ENCODE data around the gene TIAM1.

The TIAM1 gene

GRCh38 chr21:31329456-31330143 is 14.5 kb downstream of the TIAM1 start:
- no peak for DNase-seq (ENCODE audit: low read depth)

DNA sequence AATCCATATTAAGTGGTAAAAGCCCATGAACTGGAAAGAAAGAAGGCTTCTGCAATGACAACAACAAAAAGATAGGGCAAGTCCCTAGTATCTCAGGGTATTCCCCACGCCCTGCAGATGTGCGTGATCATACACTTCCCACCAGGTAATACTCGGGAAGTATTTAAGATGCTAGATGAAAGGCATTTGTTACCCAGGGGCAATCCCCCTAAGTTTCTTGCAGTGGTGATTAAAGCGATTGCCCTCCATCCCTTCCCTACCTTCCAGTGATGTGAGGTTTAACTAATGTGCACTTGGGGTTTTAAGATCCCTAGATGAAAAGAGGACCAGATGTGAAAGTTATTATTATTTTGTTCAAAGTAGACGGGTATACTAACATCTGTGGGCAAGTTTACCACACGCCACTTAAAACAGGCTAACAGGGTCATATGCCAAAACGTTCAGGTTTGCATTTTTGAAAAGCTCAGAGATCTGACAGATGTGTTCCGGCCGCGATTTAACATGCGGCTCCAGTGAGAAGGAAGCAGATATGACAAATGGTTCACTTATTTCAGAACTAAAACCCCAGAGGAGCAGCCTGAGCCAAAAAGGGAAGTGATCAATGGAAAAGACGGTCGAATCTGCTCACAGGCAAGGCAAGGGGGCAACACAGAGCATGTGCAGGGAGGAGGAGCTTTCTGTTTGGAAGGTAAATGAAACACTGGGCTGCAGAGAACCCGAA is 17.4 kb downstream of the TIAM1 start:
- DNase-seq (ENCODE audit: low read depth), result no peak

- no peak for DNase-seq (ENCODE audit: low read depth)
These were observed 25.1 kb downstream of the TIAM1 start for GRCh38 chr21:31318971-31319370.

GRCh38 chr21:31317688-31318087 is 26.4 kb downstream of the TIAM1 start:
- no peak for DNase-seq (ENCODE audit: low read depth)

DNA sequence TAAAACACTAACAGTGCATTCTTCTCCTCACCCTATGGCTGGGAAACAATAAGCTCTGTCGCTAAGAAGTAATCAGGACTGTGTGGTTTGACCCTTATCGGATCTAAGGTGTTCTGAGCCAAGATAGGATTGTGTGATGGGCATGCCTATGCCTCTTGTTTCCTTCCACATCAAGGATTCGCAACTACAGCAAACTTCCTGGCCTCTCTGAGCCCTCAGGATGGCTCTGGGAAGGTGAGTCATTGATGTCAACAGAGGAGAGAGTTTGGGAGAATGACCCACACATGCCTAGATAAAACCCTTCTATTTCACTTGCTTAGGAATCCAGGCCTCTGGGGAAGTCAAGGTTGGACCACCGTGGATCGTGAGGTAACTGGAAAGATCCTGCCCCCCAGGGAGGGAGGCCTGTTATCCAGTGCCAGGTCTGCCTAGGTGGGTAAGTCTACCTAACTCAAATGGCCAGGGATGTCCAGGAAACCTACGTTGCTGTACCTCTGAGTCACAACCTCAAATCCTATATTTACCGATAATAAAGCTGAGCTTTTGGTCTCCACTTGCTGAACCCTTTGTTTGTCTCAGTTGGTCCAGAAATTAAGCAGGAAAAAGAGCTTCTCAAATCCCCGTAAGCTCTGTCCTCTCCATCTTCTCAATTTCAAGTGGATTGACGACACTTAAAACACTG is 27.4 kb downstream of the TIAM1 start:
- no peak for DNase-seq (ENCODE audit: low read depth)

- DNase-seq (ENCODE audit: low read depth), result no peak
These were observed 28.0 kb downstream of the TIAM1 start for GRCh38 chr21:31316072-31316471.

DNA sequence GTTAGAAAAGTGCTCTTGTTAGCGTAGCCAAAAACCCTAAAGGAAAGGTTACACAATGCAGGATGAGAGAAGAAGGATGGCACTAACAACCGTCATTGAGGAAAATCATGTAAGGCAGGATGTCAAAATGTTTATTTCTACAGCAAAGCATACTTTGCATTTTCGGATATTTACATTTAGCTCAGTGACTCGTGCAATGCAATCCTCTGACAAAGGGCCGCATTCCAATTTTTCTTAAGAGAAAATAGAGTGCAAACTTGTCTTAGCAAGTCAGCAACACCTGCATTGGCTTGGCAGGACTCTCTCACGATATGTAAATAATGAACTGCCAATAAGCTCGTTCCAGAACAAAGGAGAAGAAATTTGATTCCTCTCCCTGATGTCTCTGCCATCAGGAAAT is 33.3 kb downstream of the TIAM1 start:
- peak; percentile 4 for DNase-seq (ENCODE audit: low read depth)

DNA sequence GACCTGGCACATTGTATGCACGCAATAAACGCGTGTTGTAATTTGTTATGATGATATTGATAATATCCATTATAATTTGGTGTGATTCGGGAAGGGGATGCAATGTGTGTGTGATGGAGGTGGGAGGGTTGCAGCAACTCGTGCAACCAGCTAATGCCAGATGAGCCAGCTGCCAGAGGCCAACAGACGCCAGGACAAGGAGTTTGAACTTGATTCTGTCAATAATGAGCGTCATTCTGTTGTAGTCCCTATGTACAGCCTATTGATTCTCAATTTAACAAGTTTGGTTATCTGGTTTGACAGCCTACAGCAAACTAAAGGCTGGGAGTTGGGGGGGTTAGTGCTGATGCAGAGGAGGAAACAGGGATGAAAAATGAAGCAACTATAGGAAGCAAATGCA is 35.5 kb downstream of the TIAM1 start:
- no peak for DNase-seq (ENCODE audit: low read depth)

DNA sequence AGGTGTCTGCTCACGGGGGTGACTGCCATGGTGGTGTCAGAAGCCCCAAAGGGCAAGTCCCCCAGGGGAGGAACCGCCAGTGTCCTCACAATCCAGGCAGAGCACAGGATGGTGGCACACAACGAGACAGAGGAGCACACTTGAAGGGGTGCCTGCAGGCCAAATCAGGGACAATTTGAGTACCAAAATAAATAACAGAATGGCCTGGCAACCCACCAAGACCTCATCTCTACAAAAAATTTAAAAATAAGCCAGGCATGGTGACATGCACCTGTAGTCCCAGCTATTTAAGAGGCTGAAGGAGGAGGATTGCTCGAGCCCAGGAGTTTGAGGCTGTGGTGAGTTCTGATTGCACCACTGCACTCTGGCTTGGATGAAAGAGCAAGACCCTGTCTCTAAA is 38.2 kb downstream of the TIAM1 start:
- no peak for DNase-seq (ENCODE audit: low read depth)

GRCh38 chr21:31299291-31300147 is 44.5 kb downstream of the TIAM1 start:
- no peak for DNase-seq (ENCODE audit: low read depth)

DNA sequence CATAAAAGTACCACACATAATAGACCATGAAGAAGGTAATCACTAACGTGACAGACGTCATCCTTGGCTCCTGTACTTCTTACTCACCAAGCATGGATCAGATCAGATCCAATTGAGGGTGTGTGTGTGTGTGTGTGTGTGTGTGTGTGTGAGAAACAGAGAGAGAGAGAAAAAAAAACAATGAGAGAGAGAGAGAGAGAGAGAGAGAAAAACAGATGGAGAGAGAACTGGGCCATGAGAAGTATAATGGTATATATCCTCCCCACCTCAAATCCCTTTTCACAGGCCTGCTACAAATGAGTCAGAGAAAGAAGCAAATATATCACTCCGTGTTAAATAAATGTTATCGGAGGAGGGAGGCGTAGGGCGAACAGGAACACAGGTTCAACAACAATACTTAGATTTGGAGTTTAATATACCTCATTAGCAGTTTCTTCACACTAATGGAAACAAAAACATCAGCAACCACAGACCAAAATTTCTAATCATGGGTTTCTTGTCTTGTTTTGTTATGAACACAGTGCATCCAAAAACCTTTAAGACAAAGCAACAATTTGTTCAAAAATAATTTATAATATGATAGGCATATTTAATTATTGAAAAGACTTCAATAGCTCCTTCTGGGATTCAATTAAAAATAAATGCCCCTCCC is 45.3 kb downstream of the TIAM1 start:
- DNase-seq (ENCODE audit: low read depth), result no peak

DNA sequence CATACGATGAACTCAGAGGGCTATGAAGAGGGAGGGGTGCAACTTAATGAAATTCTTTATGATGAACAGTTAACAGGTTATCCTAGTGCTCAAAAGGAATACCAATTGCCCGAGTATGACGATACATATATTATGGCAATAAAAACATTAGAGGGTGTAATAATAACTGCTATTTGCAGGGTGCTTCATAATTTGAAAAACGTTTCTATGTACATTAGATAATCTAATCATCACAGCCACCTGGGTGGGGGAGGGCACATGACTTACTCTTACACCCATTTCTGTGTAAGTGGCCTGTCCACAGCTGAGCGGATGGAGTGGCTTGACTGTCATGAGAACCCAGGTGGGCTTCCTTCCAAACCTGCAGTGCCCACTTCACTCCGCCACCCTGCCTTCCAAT is 46.3 kb downstream of the TIAM1 start:
- DNase-seq (ENCODE audit: low read depth), result no peak

GRCh38 chr21:31295676-31296075 is 48.4 kb downstream of the TIAM1 start:
- no peak for DNase-seq (ENCODE audit: low read depth)

- no peak for DNase-seq (ENCODE audit: low read depth)
These were observed 49.4 kb downstream of the TIAM1 start for GRCh38 chr21:31294691-31295090.

- DNase-seq (ENCODE audit: low read depth), result peak; percentile 83
These were observed 50.1 kb downstream of the TIAM1 start for GRCh38 chr21:31293986-31294385.

DNA sequence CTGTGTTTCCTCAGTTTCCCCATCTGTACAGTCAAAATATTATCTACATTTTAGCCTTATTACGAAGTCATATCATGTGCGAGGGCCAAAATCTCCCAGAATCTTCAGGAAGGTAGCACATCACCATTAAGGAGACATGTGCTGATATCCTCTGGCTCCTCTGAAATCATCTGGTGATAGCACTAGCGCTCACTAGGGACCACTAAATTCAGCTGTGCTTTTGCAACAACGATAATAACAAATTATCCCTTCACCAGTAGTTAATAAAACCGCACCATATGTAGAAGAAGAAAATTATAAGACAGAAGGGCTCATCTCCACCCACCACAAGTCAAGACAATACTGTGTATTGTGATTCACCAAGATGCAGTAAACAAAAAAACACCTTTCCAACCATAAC is 53.3 kb downstream of the TIAM1 start:
- no peak for DNase-seq (ENCODE audit: low read depth)

GRCh38 chr21:31289702-31290101 is 54.4 kb downstream of the TIAM1 start:
- no peak for DNase-seq (ENCODE audit: low read depth)

- DNase-seq (ENCODE audit: low read depth), result no peak
These were observed 55.9 kb downstream of the TIAM1 start for GRCh38 chr21:31288191-31288590.

- no peak for DNase-seq (ENCODE audit: low read depth)
These were observed 56.9 kb downstream of the TIAM1 start for GRCh38 chr21:31287201-31287600.

DNA sequence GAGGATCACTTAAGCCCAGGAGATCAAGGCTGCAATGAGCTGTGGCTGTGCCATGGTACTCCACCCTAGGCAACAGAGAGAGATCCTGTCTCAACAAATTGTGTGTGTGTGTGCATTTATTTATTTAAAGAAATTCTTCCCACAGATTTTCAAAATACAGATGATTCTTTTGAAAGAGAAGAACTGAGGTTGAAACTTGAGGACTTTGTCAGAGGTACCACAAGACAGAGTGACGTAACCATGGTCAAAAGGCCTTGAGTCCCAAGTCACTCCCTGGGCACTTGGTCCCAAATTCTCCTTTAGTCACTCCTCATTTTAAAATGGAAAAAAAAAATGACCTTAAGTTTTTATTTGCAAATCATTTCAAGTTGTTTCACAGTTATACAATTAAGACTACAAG is 57.4 kb downstream of the TIAM1 start:
- no peak for DNase-seq (ENCODE audit: low read depth)

DNA sequence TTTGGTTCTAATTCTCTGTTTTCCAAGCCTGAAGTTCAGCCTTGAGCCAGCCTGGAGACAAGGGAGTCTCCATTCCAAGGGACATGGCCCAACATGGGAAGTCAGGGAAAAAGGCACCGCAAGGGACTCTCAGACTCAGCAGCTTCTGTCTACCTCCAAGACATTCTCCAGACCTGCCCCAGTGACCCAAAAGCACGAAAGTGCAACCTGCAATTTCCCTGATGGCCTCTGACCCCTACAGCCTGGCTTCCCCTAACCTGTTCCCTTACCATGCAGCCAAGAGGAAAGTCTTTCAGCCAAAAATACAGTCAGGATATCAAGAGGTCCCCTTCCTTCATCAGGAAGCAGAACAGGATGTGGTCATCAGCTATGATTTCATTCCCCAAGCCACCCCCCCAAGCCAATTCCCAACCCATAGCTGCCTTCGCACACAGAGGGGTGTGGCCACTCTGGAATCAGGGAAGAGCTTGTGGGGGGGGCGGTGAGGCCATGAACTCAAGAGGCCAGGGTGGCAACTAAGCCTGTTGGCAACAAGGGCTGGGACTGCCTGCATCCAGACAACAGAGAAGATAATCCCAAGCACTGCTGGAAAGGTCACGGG is 59.2 kb downstream of the TIAM1 start:
- DNase-seq (ENCODE audit: low read depth), result peak; percentile 48
